K562 (cell line): ENCODE results near the gene P2RX3. TPM values are rescaled to one million over a fixed set of nuclear protein-coding genes. Genes with fewer than 3 reads are reported as not detected.

Experiments used
- ATAC-seq: fragments of 200-7000 bp; cut with Tn5 transposase; 3 replicates; pipeline ENCODE4 v1.9.1; 2020; ENCODE audit warnings: moderate library complexity
- BruUV-seq: library from RNA; stranded (reverse); fragments of 400-500 nt; replicated peaks from 2 replicates; lab custom pipeline; 2021; lab: Mats Ljungman, UMichigan
- CTCF ChIA-PET: fragments of 300-600 bp; formaldehyde crosslinking; extraction: SDS; loops from one replicate; lab custom pipeline; 2021; ENCODE audit warnings: low intra/inter-chr PET ratio; lab: Yijun Ruan, JAX
- POLR2A ChIA-PET: fragments of 300-600, 350-650 bp; sonication (Branson Sonifier 250); formaldehyde crosslinking; extraction: SDS; loops from one replicate; lab custom pipeline; 2021; ENCODE audit warnings: antibody characterized with exemption, inconsistent platforms; lab: Yijun Ruan, JAX
- DNase-seq, 4 experiments: peaks; one replicate each; pipeline versions ENCODE4 v3.0.0 to v3.0.0-alpha.2; 2011 to 2018; ENCODE audit warnings: low spot score in 3 of 4, mixed read lengths in 3 of 4; ENCODE audit errors: extremely low read depth in 1 of 4
- FAIRE-seq: peaks from 2 replicates; lab custom pipeline; 2011; peaks lifted over from hg19 to GRCh38; lab: Jason Lieb, UNC
- H2AFZ ChIP-seq: 2 replicates; pipeline ENCODE4 v1.6.0; 2011; ENCODE audit warnings: low read depth, low read length, control low read depth, inconsistent platforms
- H3K27ac ChIP-seq: fragments of 200-600 bp; 3 replicates; pipeline ENCODE4 v1.8.0; 2011; ENCODE audit warnings: low read depth, mild to moderate bottlenecking, control low read depth, inconsistent platforms, low read length, moderate library complexity, mixed read lengths; ENCODE audit errors: extremely low read depth
- H3K27me3 ChIP-seq, 2 experiments: fragments of 300-600 bp in 1 of 2; 2 replicates in 1 of 2; 3 replicates in 1 of 2; pipeline versions ENCODE4 v1.6.0 to v1.8.0; 2011; ENCODE audit warnings: inconsistent platforms in 2 of 2, low read length in 2 of 2, mild to moderate bottlenecking in 1 of 2, mixed read lengths in 1 of 2, moderate library complexity in 1 of 2; ENCODE audit not compliant: control insufficient read depth in 2 of 2, insufficient read depth in 2 of 2
- H3K36me3 ChIP-seq: fragments of 300-600 bp; 3 replicates; pipeline ENCODE4 v1.8.0; 2011; ENCODE audit warnings: mild to moderate bottlenecking, low read length, inconsistent platforms; ENCODE audit not compliant: control insufficient read depth, insufficient read depth
- H3K4me1 ChIP-seq, 2 experiments: fragments of 200-600 bp in 1 of 2; replicated peaks in 1 of 2; 2 replicates in 1 of 2; 3 replicates in 1 of 2; pipeline versions ENCODE4 v1.5.1 to v1.8.0; 2011; ENCODE audit warnings: inconsistent platforms in 2 of 2, low read length in 2 of 2, mild to moderate bottlenecking in 1 of 2, mixed read lengths in 1 of 2, moderate library complexity in 1 of 2; ENCODE audit not compliant: control insufficient read depth in 2 of 2, insufficient read depth in 2 of 2
- H3K4me2 ChIP-seq: 2 replicates; pipeline ENCODE4 v1.6.1; 2011; ENCODE audit warnings: low read length, control low read depth, inconsistent platforms, mixed read lengths; ENCODE audit not compliant: insufficient read depth
- H3K4me3 ChIP-seq: fragments of 200-600 bp; sonication (generic), shearing (Covaris generic); 2 replicates; pipeline ENCODE4 v1.5.1; 2016; ENCODE audit warnings: control low read depth, inconsistent platforms
- H3K79me2 ChIP-seq: fragments of 200-600 bp; 3 replicates; pipeline ENCODE4 v1.8.0; 2011; ENCODE audit warnings: low read length, inconsistent platforms; ENCODE audit not compliant: control insufficient read depth, insufficient read depth
- H3K9ac ChIP-seq, 2 experiments: 2 replicates each; pipeline versions ENCODE4 v1.6.0 to v1.6.1; 2011; ENCODE audit warnings: low read depth in 2 of 2, low read length in 2 of 2, control low read depth in 1 of 2, inconsistent platforms in 1 of 2, mild to moderate bottlenecking in 1 of 2, mixed read lengths in 1 of 2; ENCODE audit not compliant: insufficient read depth in 1 of 2
- H3K9me1 ChIP-seq: one replicate; pipeline ENCODE4 v1.6.0; 2011; ENCODE audit warnings: inconsistent platforms, mild to moderate bottlenecking, low read length, moderate library complexity; ENCODE audit not compliant: control insufficient read depth, insufficient read depth
- H3K9me3 ChIP-seq: replicated peaks from 2 replicates; pipeline ENCODE4 v1.5.1; 2011; ENCODE audit warnings: low read depth, low read length, inconsistent platforms; ENCODE audit not compliant: control insufficient read depth, insufficient read depth
- H4K20me1 ChIP-seq: replicated peaks from 2 replicates; pipeline ENCODE4 v1.6.1; 2011; ENCODE audit warnings: low read length, inconsistent platforms, mixed read lengths; ENCODE audit not compliant: control insufficient read depth, insufficient read depth
- ATF7 ChIP-seq: fragments of 450-650 bp; IDR thresholded peaks from 2 replicates; pipeline ENCODE4 v1.7.1; 2014; ENCODE audit warnings: mild to moderate bottlenecking, moderate library complexity
- BCOR ChIP-seq: fragments of 450-650 bp; IDR thresholded peaks from 2 replicates; pipeline ENCODE4 v1.6.1; 2016
- CBFA2T3 ChIP-seq: fragments of 450-650 bp; IDR thresholded peaks from 2 replicates; pipeline ENCODE4 v1.6.1; 2017
- CBX3 ChIP-seq, 2 experiments: IDR thresholded peaks; 1 replicate in 1 of 2; 2 replicates in 1 of 2; pipeline ENCODE4 v1.6.1; 2012; ENCODE audit warnings: inconsistent platforms in 2 of 2, low read length in 2 of 2, borderline replicate concordance in 1 of 2, control low read depth in 1 of 2
- DACH1 ChIP-seq: fragments of 450-650 bp; IDR thresholded peaks from 2 replicates; pipeline ENCODE4 v1.6.1; 2018; ENCODE audit not compliant: partially characterized antibody
- DPF2 ChIP-seq: fragments of 450-650 bp; IDR thresholded peaks from 2 replicates; pipeline ENCODE4 v1.6.1; 2016
- ETV5 ChIP-seq: sonication (generic); formaldehyde crosslinking; IDR thresholded peaks from 2 replicates; pipeline ENCODE4 v1.4.0; 2020; ENCODE audit warnings: low read depth, mild to moderate bottlenecking, missing genetic modification reagents
- HDAC1 ChIP-seq, 2 experiments: fragments of 450-650 bp; IDR thresholded peaks; 2 replicates each; pipeline ENCODE4 v1.6.1; 2016 to 2017; ENCODE audit warnings: inconsistent platforms in 1 of 2, mild to moderate bottlenecking in 1 of 2, moderate library complexity in 1 of 2
- HDAC2 ChIP-seq: fragments of 450-650 bp; IDR thresholded peaks from 2 replicates; pipeline ENCODE4 v1.6.1; 2016; ENCODE audit warnings: mild to moderate bottlenecking
- JUND ChIP-seq, 2 experiments: IDR thresholded peaks; 2 replicates in 1 of 2; 3 replicates in 1 of 2; pipeline ENCODE4 v1.6.1; 2011; ENCODE audit warnings: borderline replicate concordance in 2 of 2, low read depth in 2 of 2, low read length in 2 of 2, improper control_type of control experiment in 1 of 2, missing biosample characterization in 1 of 2, missing genetic modification characterization in 1 of 2, missing genetic modification reagents in 1 of 2
- LEF1 ChIP-seq: fragments of 450-650 bp; IDR thresholded peaks from 2 replicates; pipeline ENCODE4 v1.6.1; 2016; ENCODE audit warnings: mild to moderate bottlenecking
- MEIS2 ChIP-seq: fragments of 450-650 bp; IDR thresholded peaks from 2 replicates; pipeline ENCODE4 v1.6.1; 2014; ENCODE audit warnings: mild to moderate bottlenecking; ENCODE audit not compliant: partially characterized antibody
- MTA3 ChIP-seq: fragments of 450-650 bp; formaldehyde crosslinking; IDR thresholded peaks from 2 replicates; pipeline ENCODE4 v1.6.1; 2017; ENCODE audit warnings: mild to moderate bottlenecking, borderline replicate concordance
- NFE2 ChIP-seq: IDR thresholded peaks from 2 replicates; pipeline ENCODE4 v1.6.1; 2014; ENCODE audit warnings: antibody characterized with exemption, low read depth
- NR4A1 ChIP-seq, 2 experiments: fragments of 250-450 bp in 1 of 2; fragments of 450-650 bp in 1 of 2; sonication (Bioruptor Pico) in 1 of 2; IDR thresholded peaks; 2 replicates each; pipeline versions ENCODE4 v1.4.0 to v1.6.1; 2016 to 2020; ENCODE audit warnings: mild to moderate bottlenecking in 2 of 2, missing compliant biosample characterization in 1 of 2, missing genetic modification characterization in 1 of 2, moderate library complexity in 1 of 2
- NRF1 ChIP-seq, 2 experiments: fragments of 450-650 bp; IDR thresholded peaks in 1 of 2; conservative IDR thresholded peaks in 1 of 2; 2 replicates each; pipeline ENCODE4 v1.6.1; 2014; ENCODE audit warnings: mild to moderate bottlenecking in 2 of 2
- RBM25 ChIP-seq: fragments of 200-400 bp; formaldehyde crosslinking; IDR thresholded peaks from 2 replicates; pipeline ENCODE4 v1.6.1; 2018; ENCODE audit warnings: low read length, low read depth, moderate library complexity; ENCODE audit not compliant: severe bottlenecking
- RCOR1 ChIP-seq, 2 experiments: IDR thresholded peaks; 2 replicates each; pipeline ENCODE4 v1.6.1; 2012; ENCODE audit warnings: low read depth in 2 of 2, low read length in 2 of 2, borderline replicate concordance in 1 of 2, improper control_type of control experiment in 1 of 2
- ZNF239 ChIP-seq: fragments of 250-450 bp; sonication (Bioruptor Pico); IDR thresholded peaks from 2 replicates; pipeline ENCODE4 v1.4.0; 2020; ENCODE audit warnings: mild to moderate bottlenecking
- ZNF644 ChIP-seq: fragments of 200-800 bp; sonication (Bioruptor generic); IDR thresholded peaks from 2 replicates; pipeline ENCODE4 v1.6.1; 2016; ENCODE audit warnings: low read depth, missing genetic modification characterization, missing compliant biosample characterization
- WGBS: fragments of 100-300 bp; shearing (Covaris generic); methylation state at CpG from one replicate; pipeline ENCODE4 v1.1.6; 2016; ENCODE audit warnings: low coverage, mixed read lengths; ENCODE audit not compliant: insufficient coverage; ENCODE audit errors: missing lambda C conversion rate; 5-methylcytosine and 5-hydroxymethylcytosine counted together
- in situ Hi-C: fragments of 300-500 bp; cut with MboI; formaldehyde crosslinking; loops from 4 replicates; pipeline ENCODE4 v1.15.0; 2018; ENCODE audit warnings: inconsistent platforms, mixed read lengths
- intact Hi-C: fragments of 100-400 bp; cut with micrococcal nuclease; formaldehyde crosslinking; loops from 2 replicates; pipeline ENCODE4 v1.14.2; 2022
- polyA plus RNA-seq, 8 experiments: library from polyadenylated mRNA; depleted of rRNA in 4 of 8; stranded (reverse) in 5 of 8; unstranded in 3 of 8; fragments of >200 nt; fragmentation: Nextera tagmentation in 2 of 8; fragmentation: Illumina TruSeq in 1 of 8; extraction: Ambion mirVana in 2 of 8; extraction: Trizol in 1 of 8; gene quantifications; 2 replicates each; pipeline versions ENCODE4 v1.2.1 to v1.2.3, GENCODE V29; 2011 to 2014; ENCODE audit warnings: inconsistent platforms in 1 of 8, missing spikeins in 1 of 8
- total RNA-seq, 7 experiments: library from RNA; depleted of rRNA in 6 of 7; stranded (reverse); fragments of >200 nt in 6 of 7; fragmentation: Illumina TruSeq in 2 of 7; extraction: Trizol in 2 of 7; gene quantifications; 2 replicates each; pipeline versions ENCODE4 v1.2.1 to v1.2.3, GENCODE V29; 2011 to 2021; ENCODE audit warnings: low replicate concordance in 1 of 7
- TF ChIP-seq, protein P1 (sequence below), 2 experiments: fragments of 450-650 bp in 1 of 2; sonication (generic) in 1 of 2; formaldehyde crosslinking in 1 of 2; IDR thresholded peaks in 1 of 2; conservative IDR thresholded peaks in 1 of 2; 2 replicates each; pipeline versions ENCODE4 v1.6.1 to v1.8.1; 2016 to 2023; ENCODE audit warnings: mild to moderate bottlenecking in 2 of 2, moderate library complexity in 2 of 2, inconsistent platforms in 1 of 2, missing genetic modification reagents in 1 of 2
- TF ChIP-seq, protein P2 (sequence below): fragments of 450-650 bp; formaldehyde crosslinking; IDR thresholded peaks from 2 replicates; pipeline ENCODE4 v1.4.0; 2020; ENCODE audit warnings: mild to moderate bottlenecking, moderate library complexity

The P2RX3 gene
- total and polyA plus RNA-seq, 9 of the 15 experiments (the other 6 are each of a cell fraction or from before 2014, with no cell fraction given), result not detected

DNA sequence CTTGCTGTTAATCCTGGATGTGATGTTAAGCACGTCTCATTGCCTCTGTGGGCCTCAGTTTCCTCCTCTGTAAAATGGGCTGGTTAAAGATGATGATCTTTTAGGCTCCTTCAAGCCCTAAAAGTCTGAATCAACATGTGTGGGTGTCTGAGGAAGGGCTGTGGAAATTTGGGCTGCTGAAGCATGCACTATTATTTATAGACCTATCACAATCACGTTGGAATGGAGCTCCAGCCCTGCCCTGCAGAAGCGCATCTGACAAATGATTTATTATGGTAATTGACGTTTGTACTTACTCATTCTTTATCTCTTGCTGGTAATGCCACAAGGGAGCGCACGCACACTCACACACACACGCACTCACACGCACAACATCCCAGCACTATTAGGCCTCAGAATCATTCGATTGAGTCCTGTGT is 20.4 kb downstream of the P2RX3 start:
- H3K9me1 ChIP-seq, result no peaks in the 10 kb centered on the region
- 14% methylated on average over 8 of the region's 9 CpGs for WGBS
- no TSS peak for BruUV-seq
- H3K9ac ChIP-seq, result peak overlapping the region in 1 of 2 experiments; percentile 38; a peak in 1 of 4 replicates
- no peaks in the 10 kb centered on the region for H3K79me2 ChIP-seq
- DNase-seq (peak in 1 of 4 experiments; percentile 44), FAIRE-seq (peak; percentile 57), ATAC-seq (peak; percentile 37)
- H3K9me3 ChIP-seq, result no peaks in the 10 kb centered on the region
- in situ Hi-C loops, result no loop called here
- POLR2A ChIA-PET, result interaction anchor here (1.0 to 1.6 kb wide), 4 partner anchors 10 to 38 kb away, joined by 3 to 5 read pairs (median 4); no protein-coding TSS in a partner anchor
- peak overlapping the region; percentile 38; the same call in 1 of the 2 replicates for H2AFZ ChIP-seq
- CTCF ChIA-PET, result no interaction called here
- H4K20me1 ChIP-seq, result no peaks in the 10 kb centered on the region
- H3K36me3 ChIP-seq, result no peaks in the 10 kb centered on the region
- H3K27ac ChIP-seq, result no peak overlapping the region
- H3K27me3 ChIP-seq, result no peaks in the 10 kb centered on the region
- no peak overlapping the region; the same call in 1 of the 2 replicates for H3K4me2 ChIP-seq
- H3K4me3 ChIP-seq, result no peak overlapping the region
- peaks cover 17 to 29% of the 10 kb centered on the region in 2 experiments for H3K4me1 ChIP-seq
- intact Hi-C loops, result loop anchor here (2.0 kb wide), 1 partner anchor 44 kb away; no protein-coding TSS in a partner anchor
- TF ChIP-seq LEF1 (peak; percentile 70), DPF2 (peak; percentile 57), ZNF239 (no peak), BCOR (peak; percentile 98), HDAC2 (peak; percentile 87), DACH1 (peak; percentile 30), HDAC1 (IDR thresholded peaks at IDR 0.05) (peak in 1 of 2 experiments; percentile 34; a peak in 1 of 4 replicates), CBX3 (IDR thresholded peaks at IDR 0.05; ENCODE audit: borderline replicate concordance in 1 of 2, low read length in 2 of 2) (peak in 1 of 2 experiments; percentile 65; a peak in 1 of 3 replicates), ETV5 (CRISPR knock-in tag) (no peak), CBFA2T3 (peak; percentile 32; the same call in 1 of the 2 replicates), MTA3 (peak; percentile 33; the same call in 1 of the 2 replicates), RCOR1 (IDR thresholded peaks at IDR 0.05; ENCODE audit: borderline replicate concordance in 1 of 2, low read depth in 2 of 2, low read length in 2 of 2) (peak; percentile 28 to 75; a peak in 3 of 4 replicates), NRF1 (conservative IDR thresholded peaks at IDR 0.05 in 1 of 2, IDR thresholded peaks at IDR 0.05 in 1 of 2) (peak; percentile 42 to 51; a peak in 3 of 4 replicates), MEIS2 (peak; percentile 99), ATF7 (peak; percentile 28; the same call in 1 of the 2 replicates), NFE2 (peak; percentile 49), ZNF644 (tag) (no peak), RBM25 (peak; percentile 98), JUND (IDR thresholded peaks at IDR 0.05; ENCODE audit: borderline replicate concordance, low read depth, low read length) (peak; percentile 64), JUND (tag; IDR thresholded peaks at IDR 0.05; ENCODE audit: borderline replicate concordance, low read depth, low read length) (peak; percentile 82; the same call in 2 of the 3 replicates), NR4A1 (CRISPR knock-in tag; IDR thresholded peaks at IDR 0.05) (no peak), NR4A1 (tag; IDR thresholded peaks at IDR 0.05) (no peak)
- TF ChIP-seq, protein P1, sequence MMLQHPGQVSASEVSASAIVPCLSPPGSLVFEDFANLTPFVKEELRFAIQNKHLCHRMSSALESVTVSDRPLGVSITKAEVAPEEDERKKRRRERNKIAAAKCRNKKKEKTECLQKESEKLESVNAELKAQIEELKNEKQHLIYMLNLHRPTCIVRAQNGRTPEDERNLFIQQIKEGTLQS (IDR thresholded peaks at IDR 0.05), result peak; percentile 41; the same call in 1 of the 2 replicates
- TF ChIP-seq, protein P1 (CRISPR knock-in tag; conservative IDR thresholded peaks at IDR 0.05), result no peak
- TF ChIP-seq, protein P2, sequence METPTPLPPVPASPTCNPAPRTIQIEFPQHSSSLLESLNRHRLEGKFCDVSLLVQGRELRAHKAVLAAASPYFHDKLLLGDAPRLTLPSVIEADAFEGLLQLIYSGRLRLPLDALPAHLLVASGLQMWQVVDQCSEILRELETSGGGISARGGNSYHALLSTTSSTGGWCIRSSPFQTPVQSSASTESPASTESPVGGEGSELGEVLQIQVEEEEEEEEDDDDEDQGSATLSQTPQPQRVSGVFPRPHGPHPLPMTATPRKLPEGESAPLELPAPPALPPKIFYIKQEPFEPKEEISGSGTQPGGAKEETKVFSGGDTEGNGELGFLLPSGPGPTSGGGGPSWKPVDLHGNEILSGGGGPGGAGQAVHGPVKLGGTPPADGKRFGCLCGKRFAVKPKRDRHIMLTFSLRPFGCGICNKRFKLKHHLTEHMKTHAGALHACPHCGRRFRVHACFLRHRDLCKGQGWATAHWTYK (CRISPR knock-in tag), result no peak
